HG03354 (cell line): ENCODE results near the gene ITPA.

Experiments
- ATAC-seq: cut with Tn5 transposase; IDR thresholded peaks from one replicate; pipeline ENCODE4 v1.9.1; 2021; ENCODE audit warnings: mild to moderate bottlenecking; ENCODE audit not compliant: unreplicated experiment, poor library complexity, severe bottlenecking

Gene ITPA

DNA sequence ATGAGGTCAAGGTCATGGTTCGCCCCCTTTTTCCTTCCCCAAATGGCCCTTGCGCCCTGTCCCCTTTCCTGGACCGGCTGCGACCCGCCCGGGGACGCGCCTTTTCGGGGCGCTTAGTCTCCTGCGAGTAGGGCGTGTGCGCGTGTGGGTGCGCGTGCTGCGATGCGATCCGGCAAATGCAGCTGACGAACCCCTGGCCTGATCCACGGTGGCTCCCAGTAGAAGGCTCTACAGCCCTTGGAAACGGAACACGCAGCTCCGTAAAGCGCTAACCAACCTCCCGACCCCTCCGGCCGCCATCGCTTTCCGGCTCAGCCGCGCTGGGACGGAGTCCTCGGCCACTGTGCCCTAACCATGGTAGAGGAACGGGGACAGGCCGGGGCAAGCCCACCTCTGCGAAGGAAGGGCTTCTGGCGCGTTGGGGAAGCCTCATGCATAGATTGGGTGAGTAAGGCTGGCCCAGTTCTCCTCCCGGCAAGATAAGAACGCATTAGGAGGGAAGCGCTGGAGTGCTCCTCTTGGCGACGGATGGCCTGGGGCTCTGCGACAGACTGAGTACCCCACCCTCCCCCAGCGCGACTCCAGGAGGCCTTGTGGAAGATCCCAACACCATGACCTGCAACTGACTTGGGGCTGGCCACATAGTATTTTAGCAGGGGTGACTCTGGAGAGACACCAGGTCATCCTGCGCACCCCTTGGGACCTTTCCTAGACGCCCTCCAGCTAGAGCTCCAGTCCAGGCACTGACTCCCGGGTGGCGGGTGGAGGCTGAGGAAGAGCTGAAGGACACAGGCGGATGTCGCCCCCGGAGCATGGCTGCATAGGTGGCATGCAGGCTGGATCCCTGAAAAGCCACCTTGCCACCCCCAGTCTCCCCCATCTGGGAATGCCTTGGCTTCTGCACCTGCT lies 30.8 kb downstream of the ITPA start:
- ATAC-seq: no peak

DNA sequence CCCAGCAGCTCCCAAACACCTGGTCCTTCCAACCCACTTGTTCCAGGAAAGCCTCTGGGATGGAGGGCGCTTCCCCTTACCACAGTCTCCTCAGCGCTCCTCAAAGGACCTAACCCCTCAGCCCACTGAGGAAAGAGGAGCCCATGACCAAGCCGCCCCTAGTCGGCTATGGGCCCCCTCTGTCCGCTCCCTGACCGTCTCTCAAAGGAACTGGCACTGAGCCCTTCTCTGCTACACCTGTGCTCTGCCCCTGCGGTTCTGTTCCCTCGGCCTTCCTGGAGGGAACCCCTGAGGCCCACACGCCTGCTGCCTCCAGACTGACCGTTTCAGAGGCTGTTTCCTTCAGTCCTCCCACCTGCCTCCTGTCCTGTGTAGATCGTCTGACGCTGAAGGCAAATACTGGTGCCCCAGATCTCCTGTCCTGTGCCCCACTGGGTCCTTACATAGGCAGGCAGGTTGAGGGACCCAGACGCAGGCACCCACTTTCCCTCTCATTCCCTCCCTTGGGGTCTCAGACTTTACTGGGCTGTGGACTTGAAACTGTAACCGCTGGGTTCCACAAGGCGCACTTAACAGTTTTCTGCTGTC lies 31.6 kb downstream of the ITPA start:
- no peak for ATAC-seq

DNA sequence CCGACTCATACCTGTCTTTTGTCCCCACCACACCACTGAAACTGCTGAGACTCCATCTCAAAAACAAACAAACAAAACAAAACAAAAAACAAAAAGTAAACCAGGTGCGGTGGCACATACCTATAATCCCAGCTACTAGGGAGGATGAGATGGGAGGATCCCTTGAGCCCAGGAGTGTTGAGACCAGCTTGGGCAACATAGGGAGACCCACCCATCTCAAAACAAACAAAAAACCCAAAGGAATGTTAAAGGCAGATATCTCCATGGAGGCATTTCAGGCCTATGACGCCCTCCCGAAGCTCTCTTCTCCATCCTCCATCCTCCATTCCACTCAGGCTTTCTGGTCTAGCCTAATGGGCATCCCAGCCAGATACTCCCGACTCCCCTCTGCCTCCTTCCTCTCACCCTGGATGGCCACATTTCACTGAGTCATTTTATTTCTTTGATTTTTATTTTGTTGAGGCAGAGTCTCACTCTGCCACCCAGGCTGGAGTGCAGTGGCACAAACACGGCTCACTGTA lies 32.9 kb downstream of the ITPA start:
- no peak for ATAC-seq

DNA sequence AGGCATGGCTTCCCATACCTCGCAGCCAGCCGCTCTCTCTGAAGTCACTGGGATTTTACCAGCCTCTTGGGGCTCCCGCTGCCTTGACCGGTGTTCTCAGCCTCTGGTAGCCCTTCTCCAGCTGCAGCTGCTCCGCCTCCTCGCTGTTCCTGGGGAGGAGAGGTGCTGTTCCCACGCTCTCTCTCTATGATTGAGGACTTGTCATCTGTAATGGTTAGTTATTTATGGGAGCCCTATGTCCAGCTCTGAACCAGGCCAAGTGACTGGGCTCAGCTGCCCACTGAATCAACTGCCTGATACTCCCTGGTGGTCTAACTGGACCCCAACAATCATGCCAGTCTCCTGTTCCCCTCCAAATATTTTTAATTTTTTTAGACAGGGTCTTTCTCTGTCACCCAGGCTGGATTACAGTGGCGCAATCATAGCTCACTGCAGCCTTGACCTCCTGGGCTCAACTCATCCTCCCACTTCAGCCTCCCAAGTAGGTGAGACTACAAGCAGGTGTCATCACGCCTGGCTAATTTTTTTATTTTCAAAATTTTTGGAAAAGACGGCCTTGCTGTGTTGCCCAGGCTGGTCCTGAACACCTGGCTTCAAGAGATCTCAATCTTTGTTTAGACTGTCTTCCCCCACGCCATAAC lies 34.5 kb downstream of the ITPA start:
- no peak for ATAC-seq

DNA sequence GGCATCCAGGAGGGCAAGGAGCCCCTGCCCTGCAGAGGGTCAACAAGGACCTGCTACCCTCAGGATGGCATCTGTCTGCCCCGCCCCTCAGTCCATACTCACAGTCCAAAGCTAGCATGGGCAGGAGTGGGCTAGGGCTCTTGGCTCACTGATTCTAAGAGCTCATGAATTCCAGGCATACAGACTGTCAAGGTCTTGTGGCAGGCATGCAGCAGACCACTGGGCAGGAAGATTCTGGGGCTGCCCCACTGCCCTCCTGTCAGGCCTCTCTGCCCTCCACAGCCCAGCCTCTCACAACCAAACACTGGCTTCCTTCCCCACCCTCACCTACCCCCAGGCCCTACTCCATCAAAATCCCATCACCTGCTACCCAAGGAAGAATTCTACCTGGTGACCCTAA lies 35.3 kb downstream of the ITPA start:
- ATAC-seq: no peak

DNA sequence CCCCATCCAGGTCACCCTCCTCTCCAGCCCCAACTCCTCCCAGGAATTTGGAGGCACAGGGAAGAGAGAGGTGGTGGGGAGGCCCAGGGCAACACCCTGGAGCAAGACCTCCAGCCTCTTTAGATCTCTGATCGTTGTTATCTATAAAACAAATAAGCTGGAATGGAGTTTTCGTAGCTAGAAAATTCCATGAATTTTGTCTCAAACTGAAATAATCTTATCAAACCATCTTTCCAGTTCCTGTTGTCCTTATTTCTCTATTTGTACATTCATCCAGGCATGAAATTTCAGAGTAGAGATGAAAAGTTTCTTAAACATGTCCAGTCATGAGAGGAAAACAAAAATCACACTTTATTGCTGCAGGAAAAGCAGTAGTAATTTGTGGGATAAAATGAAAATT lies 35.9 kb downstream of the ITPA start:
- ATAC-seq: no peak

DNA sequence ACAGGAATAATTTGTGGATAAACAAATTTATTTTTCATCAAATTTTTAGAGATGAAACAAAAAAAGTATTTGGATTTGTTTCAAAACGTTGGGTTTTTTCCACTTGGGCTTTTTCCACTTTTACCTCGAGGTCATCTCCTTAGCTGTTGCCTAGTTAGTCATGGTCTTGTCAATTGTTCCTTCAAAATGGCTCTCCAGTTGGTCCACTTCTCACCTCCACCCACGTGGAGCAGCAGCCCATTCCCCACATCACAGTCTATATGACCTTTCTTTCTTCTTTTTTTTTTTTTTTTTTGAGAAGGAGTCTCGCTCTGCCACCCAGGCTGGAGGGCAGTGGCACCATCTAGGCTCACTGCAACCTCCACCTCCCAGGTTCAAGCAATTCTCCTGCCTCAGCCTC lies 36.4 kb downstream of the ITPA start:
- ATAC-seq: no peak

DNA sequence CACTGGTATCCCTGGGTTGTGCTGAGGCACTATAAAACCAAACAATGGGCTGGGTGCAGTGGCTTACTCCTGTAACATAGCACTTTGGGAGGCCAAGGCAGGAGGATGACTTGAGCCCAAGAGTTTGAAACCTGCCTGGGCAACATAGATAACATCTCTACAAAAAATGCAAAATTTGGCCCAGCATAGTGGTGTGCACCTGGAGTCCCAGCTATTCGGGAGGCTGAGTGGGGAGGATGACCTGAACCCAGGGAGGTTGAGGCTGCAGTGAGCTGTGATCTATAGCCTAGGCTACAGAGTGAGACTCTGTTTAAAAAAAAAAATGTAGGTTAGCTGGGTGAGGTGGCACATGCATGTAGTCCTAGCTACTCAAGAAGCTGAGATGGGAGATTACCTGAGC lies 37.4 kb downstream of the ITPA start:
- no peak for ATAC-seq

DNA sequence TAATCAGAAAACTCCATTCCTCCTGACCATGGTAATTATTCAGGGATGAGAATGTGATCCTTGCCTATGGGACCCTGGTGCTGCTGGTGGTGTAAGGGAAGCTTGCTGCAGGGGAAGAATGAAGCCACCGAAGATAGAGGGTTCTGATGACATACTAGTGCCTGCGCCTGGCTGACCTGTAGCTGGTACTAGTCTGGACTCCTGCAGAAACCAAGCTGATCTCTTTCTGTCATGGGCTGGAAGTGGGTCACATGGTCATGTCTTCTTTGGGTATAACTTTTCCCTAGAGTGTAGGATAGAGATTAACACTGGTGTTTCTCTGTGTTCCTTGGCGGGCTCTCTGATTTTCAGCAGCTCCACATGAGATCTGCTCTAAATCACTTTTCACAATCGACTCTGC lies 38.3 kb downstream of the ITPA start:
- ATAC-seq: no peak

DNA sequence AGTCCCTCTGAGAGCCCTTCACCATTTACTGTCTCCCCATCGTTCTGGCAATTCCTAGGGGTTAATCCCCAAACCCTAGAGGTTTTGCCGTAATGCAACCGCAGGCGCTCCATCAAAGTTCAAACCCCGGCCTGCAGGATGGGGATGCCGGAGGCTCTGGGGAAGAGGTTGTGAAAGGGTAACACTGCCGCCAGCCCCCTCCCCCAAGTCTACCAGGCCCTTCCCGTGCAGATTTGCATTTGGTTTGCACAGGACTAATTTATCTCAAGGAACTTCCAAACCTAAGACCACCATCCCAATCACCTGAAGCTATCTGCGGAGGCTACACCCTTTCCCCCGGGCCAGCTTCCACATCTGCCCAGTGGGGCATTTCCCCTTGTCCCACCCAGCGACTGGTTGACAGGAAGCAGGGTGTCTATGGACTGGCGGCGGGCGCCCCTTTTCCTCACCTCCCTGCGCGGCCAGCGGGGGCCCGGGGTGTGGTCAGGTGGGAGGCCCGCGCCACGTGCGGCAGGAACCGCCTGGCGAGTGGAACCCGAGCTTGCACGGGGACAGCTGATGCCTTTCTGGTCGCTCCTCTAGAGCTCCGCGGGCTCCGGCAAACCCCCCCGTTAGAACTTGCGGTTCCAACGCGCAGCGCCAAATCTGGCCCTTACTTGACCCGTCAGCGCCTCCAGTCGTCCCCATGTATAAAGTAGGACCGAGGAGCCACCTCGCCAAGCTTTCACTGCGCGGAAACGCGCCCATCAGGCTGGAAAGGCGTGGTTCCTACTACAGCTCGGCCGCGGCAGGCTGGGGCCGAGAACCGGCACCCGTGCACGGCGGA lies 39.1 kb downstream of the ITPA start:
- ATAC-seq: no peak

DNA sequence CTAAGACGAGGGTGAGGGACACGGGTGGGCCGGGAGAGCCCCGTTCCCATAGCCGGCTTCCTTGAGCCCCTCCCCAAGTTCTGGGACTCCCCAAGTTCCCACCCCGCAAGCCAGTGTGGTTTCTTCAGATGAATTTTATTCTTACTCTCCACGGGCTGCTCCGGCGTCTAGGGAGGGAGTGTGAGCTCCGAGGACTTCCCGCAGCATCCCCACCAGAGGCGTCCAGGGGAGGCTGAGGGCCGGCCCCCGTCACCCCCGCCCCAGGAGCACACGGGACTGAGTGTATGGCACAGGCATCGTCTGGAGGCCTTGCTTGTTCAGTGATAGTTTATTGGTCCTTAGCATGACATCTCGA lies 39.7 kb downstream of the ITPA start:
- no peak for ATAC-seq

DNA sequence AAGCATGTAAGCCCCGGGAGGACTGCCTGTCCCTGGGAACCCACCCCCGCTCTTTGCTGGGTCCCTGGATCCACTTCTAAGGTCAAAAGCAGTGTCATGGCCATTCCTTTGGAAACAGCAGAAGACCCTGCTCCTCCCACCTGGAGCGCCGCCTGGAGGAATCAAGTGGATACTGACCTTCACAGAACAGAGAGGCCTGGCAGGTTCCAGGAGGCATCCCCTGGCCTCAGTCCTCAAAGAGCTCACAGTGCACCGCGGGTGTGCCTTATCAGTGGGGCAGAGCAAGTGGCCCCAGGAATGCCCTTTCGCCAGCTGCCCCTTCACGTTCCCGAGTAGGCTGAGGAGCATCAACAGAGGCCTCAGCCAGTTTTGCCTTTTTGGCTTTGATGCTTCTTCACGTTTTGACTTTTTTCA lies 40.8 kb downstream of the ITPA start:
- ATAC-seq: no peak

DNA sequence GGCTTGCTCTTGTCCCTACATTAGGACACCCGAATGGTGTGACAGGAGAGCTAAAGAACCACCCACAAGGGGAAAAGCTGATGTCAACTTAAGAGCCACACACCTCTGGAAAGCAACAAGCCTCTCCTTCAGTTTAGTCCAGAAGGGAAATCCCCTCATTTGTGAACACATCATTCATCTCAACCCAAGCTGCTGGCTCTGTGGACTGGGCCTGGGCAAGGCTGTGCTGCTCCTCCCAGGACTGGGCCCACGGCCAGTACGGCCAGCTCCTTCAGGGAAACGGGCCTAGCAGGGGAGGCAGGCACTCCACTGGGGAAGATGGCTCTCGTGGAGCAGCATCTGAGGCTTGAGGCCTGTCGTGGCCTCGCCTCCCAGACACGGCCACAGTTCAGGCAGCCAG lies 42.5 kb downstream of the ITPA start:
- no peak for ATAC-seq

DNA sequence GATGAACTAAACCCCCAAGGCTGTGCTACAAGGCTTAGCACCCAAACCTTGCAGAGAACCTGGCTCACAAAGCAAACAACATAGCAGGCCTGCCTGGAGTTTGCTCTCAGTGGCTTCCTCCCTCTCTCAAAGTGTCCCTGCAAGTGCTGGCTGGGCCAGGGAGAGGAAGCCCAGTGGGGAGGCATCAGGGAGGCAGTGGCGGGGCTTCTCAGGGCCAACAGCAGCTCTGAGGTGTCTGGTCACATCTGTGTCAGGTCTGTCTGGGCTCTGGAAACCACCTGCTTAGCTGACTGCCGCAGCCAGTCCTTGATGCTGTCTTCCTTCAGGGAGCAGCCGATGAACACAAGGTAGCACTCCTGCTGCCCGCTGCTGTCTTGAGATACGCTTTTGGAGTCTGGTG lies 46.4 kb downstream of the ITPA start:
- ATAC-seq: no peak

DNA sequence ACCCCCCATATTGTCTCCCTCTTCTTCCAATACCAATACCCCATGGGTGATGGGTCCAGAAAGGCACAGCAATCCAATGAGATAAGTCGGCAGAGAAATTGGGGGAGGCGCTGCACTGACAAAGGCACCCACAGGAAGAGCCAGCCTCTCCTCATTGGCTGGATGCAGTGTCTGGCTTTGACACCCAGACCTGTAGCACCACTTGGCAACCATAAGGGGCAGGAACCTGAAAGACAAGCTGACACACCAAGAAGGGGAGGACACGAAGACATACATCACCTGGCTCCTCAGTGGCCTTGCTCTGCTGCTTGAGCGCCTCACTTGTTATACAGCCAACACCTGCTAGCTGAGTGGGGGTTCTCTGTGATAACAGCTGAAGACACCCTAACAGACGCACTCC lies 49.1 kb downstream of the ITPA start:
- ATAC-seq: no peak

DNA sequence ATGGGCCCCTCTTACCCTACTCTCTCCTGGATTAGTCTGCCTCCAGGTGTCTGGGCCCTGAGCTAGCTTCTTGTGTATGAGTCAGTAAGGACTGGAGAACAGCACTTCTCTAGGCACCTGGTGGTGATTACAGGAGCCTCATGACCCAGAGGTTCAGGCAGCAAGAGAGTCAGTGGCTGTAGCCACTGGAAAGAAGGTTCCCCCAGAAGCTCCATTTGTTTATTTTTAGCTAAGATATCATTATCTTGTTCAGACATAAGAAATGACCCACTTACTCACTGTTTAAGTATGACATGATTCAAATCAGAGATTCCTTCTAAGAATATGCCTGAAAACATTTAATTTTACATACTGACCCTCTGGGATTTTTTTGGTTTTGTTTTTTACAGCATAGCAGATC lies 53.3 kb downstream of the ITPA start:
- ATAC-seq: no peak

DNA sequence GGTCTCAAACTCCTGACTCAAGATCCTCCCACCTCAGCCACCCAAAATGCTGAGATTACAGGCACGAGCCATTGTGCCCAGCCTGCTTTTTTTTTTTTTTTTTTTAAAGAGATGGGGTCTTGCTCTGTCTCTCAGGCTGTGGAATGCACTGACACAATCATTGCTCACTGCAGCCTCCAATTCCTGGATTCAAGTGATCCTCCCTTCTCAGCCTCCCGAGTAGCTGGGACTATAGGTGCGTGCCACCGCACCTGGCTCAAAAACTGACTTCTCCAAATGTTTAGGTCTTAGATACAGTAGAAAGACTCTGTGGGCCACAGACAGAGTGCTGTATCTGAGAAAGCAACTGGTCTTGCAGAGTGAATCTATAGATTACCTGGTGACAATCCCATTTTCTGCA lies 60.8 kb downstream of the ITPA start:
- ATAC-seq: no peak

DNA sequence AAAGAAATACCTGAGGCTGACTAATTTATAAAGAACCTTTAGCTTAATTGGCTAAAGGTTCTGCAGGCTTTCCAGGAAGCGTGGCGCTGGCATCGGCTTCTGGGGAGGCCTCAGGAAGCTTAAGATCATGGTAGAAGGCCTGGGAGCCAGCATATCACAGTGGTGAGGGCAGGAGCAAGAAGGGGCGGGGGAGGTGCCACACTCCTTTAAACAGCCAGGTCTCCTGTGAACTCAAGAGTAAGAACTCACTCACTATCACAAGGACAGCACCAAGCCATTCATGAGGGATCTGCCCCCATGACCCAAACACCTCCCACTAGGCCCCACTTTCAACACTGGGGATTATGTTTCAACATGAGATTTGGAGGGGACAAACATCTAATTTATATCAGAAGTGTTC lies 64.1 kb downstream of the ITPA start:
- ATAC-seq: no peak
